Measurements from ENCODE around the gene TRAPPC8. TPM values are rescaled to one million over a fixed set of nuclear protein-coding genes. Genes with fewer than 3 reads are reported as not detected.
A peak's percentile ranks its signal among the peaks of the same experiment; 100 is the strongest.

Gene TRAPPC8
- total and polyA plus RNA-seq, 2 of the 13 experiments (the other 11 are each of a cell fraction or from before 2014, with no cell fraction given) = 34.6 to 50.8 TPM

- no peak for TF ChIP-seq ZNF720 (CRISPR knock-in tag; IDR thresholded peaks at IDR 0.05)
- TF ChIP-seq, protein P1, sequence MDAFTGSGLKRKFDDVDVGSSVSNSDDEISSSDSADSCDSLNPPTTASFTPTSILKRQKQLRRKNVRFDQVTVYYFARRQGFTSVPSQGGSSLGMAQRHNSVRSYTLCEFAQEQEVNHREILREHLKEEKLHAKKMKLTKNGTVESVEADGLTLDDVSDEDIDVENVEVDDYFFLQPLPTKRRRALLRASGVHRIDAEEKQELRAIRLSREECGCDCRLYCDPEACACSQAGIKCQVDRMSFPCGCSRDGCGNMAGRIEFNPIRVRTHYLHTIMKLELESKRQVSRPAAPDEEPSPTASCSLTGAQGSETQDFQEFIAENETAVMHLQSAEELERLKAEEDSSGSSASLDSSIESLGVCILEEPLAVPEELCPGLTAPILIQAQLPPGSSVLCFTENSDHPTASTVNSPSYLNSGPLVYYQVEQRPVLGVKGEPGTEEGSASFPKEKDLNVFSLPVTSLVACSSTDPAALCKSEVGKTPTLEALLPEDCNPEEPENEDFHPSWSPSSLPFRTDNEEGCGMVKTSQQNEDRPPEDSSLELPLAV (CRISPR knock-in tag; conservative IDR thresholded peaks at IDR 0.05; ENCODE audit: low read depth) = no peak
- TF ChIP-seq ZFP36L1 (CRISPR knock-in tag; IDR thresholded peaks at IDR 0.05) = 0 out of 2 replicates have a peak, but pooled peaks have one; percentile 67
- TF ChIP-seq, protein P2, sequence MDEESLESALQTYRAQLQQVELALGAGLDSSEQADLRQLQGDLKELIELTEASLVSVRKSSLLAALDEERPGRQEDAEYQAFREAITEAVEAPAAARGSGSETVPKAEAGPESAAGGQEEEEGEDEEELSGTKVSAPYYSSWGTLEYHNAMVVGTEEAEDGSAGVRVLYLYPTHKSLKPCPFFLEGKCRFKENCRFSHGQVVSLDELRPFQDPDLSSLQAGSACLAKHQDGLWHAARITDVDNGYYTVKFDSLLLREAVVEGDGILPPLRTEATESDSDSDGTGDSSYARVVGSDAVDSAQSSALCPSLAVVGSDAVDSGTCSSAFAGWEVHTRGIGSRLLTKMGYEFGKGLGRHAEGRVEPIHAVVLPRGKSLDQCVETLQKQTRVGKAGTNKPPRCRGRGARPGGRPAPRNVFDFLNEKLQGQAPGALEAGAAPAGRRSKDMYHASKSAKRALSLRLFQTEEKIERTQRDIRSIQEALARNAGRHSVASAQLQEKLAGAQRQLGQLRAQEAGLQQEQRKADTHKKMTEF (CRISPR knock-in tag; IDR thresholded peaks at IDR 0.05) = peak; percentile 67; the same call in 1 of the 2 replicates
- TF ChIP-seq ZEB1 (IDR thresholded peaks at IDR 0.05; ENCODE audit: insufficient replicate concordance, low read depth) = no peak
- TF ChIP-seq ZNF274 (CRISPR knock-in tag; IDR thresholded peaks at IDR 0.05) = peak; percentile 88
- TF ChIP-seq POLR2AphosphoS5 (IDR thresholded peaks at IDR 0.05; ENCODE audit: low read depth, low read length) = peak; percentile 84
- peak; percentile 22; the same call in 1 of the 2 replicates for TF ChIP-seq HOXA5 (CRISPR knock-in tag; IDR thresholded peaks at IDR 0.05)
- TF ChIP-seq FOXA1 (IDR thresholded peaks at IDR 0.05) = no peak
- TF ChIP-seq FOXA1 (CRISPR knock-in tag; IDR thresholded peaks at IDR 0.05) = 0 out of 2 replicates have a peak, but pooled peaks have one; percentile 31
- no peak for TF ChIP-seq NFE2L1 (CRISPR knock-in tag; IDR thresholded peaks at IDR 0.05; ENCODE audit: borderline replicate concordance)
- no peak for TF ChIP-seq PCBP2 (optimal IDR thresholded peaks at IDR 0.05; ENCODE audit: low read depth, low read length, poor library complexity, severe bottlenecking)
- TF ChIP-seq KLF15 (CRISPR knock-in tag; IDR thresholded peaks at IDR 0.05; ENCODE audit: borderline replicate concordance) = 0 out of 2 replicates have a peak, but pooled peaks have one; percentile 47
- peak; percentile 69 for TF ChIP-seq ZNF547 (CRISPR knock-in tag; IDR thresholded peaks at IDR 0.05)
- no peak for TF ChIP-seq ZNF883 (CRISPR knock-in tag; IDR thresholded peaks at IDR 0.05; ENCODE audit: not compliant biosample characterization)
- peak; percentile 48; the same call in 1 of the 2 replicates for TF ChIP-seq SUZ12 (IDR thresholded peaks at IDR 0.05; ENCODE audit: low read depth, low read length)
- 0 out of 2 replicates have a peak, but pooled peaks have one; percentile 58 for TF ChIP-seq ZNF224 (CRISPR knock-in tag; IDR thresholded peaks at IDR 0.05)
- TF ChIP-seq PHF20 (CRISPR knock-in tag; IDR thresholded peaks at IDR 0.05) = peak; percentile 92
- TF ChIP-seq, protein P3, sequence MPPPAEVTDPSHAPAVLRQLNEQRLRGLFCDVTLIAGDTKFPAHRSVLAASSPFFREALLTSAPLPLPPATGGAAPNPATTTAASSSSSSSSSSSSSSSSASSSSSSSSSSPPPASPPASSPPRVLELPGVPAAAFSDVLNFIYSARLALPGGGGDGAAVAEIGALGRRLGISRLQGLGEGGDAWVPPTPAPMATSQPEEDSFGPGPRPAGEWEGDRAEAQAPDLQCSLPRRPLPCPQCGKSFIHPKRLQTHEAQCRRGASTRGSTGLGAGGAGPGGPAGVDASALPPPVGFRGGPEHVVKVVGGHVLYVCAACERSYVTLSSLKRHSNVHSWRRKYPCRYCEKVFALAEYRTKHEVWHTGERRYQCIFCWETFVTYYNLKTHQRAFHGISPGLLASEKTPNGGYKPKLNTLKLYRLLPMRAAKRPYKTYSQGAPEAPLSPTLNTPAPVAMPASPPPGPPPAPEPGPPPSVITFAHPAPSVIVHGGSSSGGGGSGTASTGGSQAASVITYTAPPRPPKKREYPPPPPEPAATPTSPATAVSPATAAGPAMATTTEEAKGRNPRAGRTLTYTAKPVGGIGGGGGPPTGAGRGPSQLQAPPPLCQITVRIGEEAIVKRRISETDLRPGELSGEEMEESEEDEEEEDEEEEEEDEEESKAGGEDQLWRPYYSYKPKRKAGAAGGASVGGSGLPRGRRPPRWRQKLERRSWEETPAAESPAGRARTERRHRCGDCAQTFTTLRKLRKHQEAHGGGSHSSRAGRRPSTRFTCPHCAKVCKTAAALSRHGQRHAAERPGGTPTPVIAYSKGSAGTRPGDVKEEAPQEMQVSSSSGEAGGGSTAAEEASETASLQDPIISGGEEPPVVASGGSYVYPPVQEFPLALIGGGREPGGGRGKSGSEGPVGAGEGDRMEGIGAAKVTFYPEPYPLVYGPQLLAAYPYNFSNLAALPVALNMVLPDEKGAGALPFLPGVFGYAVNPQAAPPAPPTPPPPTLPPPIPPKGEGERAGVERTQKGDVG (CRISPR knock-in tag; IDR thresholded peaks at IDR 0.05; ENCODE audit: borderline replicate concordance) = peak; percentile 67; the same call in 1 of the 2 replicates
- no peak for TF ChIP-seq ZNF614 (CRISPR knock-in tag; IDR thresholded peaks at IDR 0.05; ENCODE audit: borderline replicate concordance)
- TF ChIP-seq ATF5 (CRISPR knock-in tag; IDR thresholded peaks at IDR 0.05; ENCODE audit: low read depth) = 0 out of 2 replicates have a peak, but pooled peaks have one; percentile 59
- no peak; the same call in 1 of the 2 replicates for TF ChIP-seq ZNF44 (CRISPR knock-in tag; IDR thresholded peaks at IDR 0.05)
- TF ChIP-seq ZNF552 (CRISPR knock-in tag; IDR thresholded peaks at IDR 0.05; ENCODE audit: borderline replicate concordance) = no peak
Measured at GRCh38 chr18:31942999-31943877, at the start of gene TRAPPC8 (continued).
